Measurements from ENCODE around the gene ZNF598.

- TF ChIP-seq EP300 (IDR thresholded peaks at IDR 0.05) (no peak), POLR2AphosphoS5 (IDR thresholded peaks at IDR 0.05) (no peak)
- TF ChIP-seq, protein P1, sequence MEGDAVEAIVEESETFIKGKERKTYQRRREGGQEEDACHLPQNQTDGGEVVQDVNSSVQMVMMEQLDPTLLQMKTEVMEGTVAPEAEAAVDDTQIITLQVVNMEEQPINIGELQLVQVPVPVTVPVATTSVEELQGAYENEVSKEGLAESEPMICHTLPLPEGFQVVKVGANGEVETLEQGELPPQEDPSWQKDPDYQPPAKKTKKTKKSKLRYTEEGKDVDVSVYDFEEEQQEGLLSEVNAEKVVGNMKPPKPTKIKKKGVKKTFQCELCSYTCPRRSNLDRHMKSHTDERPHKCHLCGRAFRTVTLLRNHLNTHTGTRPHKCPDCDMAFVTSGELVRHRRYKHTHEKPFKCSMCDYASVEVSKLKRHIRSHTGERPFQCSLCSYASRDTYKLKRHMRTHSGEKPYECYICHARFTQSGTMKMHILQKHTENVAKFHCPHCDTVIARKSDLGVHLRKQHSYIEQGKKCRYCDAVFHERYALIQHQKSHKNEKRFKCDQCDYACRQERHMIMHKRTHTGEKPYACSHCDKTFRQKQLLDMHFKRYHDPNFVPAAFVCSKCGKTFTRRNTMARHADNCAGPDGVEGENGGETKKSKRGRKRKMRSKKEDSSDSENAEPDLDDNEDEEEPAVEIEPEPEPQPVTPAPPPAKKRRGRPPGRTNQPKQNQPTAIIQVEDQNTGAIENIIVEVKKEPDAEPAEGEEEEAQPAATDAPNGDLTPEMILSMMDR (IDR thresholded peaks at IDR 0.05), result peak in 2 of 4 experiments; percentile 19 to 46
Observed at GRCh38 chr16:1963806-1964505, 45.7 kb downstream of the ZNF598 start.
